ENCODE data around the gene ID3. TPM values are rescaled to one million over a fixed set of nuclear protein-coding genes. Genes with fewer than 3 reads are reported as not detected.

The ID3 gene
- total RNA-seq, 2 donors from 2014 or later: 65.9 to 118 TPM

DNA sequence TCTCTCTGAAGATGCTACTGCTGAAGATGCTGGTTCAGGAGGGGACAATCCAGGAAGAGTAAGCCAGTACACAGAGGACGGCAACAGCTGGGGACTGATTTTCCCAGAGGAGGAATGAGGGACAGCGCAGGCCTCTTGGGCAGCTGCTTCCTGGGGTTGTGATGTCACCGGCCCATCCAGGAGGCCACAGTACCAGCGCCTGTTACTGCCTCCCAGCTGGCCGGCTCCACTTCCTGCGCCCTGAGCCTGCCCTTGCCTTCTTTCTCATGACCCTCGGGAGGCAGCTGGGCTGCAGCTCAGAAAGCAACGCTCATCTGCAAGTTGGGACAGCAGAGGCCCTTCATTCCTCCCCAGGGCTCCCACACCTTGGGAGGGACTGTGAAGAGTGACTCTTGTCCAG, 21.9 kb upstream of the ID3 start:
- Histone ChIP-seq H3K4me1 (no peaks in the 10 kb centered on the region), H3K4me3 (no peak overlapping the region), H3K9me3 (no peaks in the 10 kb centered on the region), H3K27me3 (no peaks in the 10 kb centered on the region), H3K36me3 (replicated peaks in 1 of 2; ENCODE audit: insufficient read depth in 1 of 2, low read depth in 2 of 2) (no peaks in the 10 kb centered on the region), H3K27ac (no peak overlapping the region)
- 74 to 87% methylated on average over 7 to 8 of the region's 8 CpGs for WGBS, 2 donors
- ATAC-seq: peak; percentile 40
- TF ChIP-seq POLR2A (IDR thresholded peaks at IDR 0.05): no peak
- TF ChIP-seq, protein P1, sequence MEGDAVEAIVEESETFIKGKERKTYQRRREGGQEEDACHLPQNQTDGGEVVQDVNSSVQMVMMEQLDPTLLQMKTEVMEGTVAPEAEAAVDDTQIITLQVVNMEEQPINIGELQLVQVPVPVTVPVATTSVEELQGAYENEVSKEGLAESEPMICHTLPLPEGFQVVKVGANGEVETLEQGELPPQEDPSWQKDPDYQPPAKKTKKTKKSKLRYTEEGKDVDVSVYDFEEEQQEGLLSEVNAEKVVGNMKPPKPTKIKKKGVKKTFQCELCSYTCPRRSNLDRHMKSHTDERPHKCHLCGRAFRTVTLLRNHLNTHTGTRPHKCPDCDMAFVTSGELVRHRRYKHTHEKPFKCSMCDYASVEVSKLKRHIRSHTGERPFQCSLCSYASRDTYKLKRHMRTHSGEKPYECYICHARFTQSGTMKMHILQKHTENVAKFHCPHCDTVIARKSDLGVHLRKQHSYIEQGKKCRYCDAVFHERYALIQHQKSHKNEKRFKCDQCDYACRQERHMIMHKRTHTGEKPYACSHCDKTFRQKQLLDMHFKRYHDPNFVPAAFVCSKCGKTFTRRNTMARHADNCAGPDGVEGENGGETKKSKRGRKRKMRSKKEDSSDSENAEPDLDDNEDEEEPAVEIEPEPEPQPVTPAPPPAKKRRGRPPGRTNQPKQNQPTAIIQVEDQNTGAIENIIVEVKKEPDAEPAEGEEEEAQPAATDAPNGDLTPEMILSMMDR (IDR thresholded peaks at IDR 0.05): no peak
- DNase-seq: no peak
- intact Hi-C loops (cut with DNase I): no loop called here

DNA sequence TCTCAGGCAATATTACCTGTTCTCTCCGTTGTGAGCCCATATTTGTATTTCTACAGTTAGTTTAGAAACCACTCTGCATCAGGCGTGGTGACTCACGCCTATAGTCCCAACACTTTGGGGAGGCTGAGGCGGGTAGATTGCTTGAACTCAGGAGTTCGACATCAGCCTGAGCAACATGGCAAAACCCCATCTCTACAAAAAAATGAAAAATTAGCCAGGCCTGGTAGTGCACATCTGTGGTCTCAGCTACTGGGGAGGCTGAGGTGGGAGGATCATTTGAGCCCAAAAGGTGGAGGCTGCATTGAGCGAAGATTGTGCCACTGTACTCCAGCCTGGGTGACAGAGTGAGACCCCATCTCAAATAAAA, 19.7 kb upstream of the ID3 start:
- intact Hi-C loops (cut with DNase I): no loop called here
- no peak overlapping the region for H3K4me3 ChIP-seq
- no peak for ATAC-seq
- no peak overlapping the region for H3K27ac ChIP-seq
- no peaks in the 10 kb centered on the region for H3K27me3 ChIP-seq
- no peaks in the 10 kb centered on the region for H3K4me1 ChIP-seq
- DNase-seq: no peak
- no peaks in the 10 kb centered on the region for H3K36me3 ChIP-seq (replicated peaks in 1 of 2; ENCODE audit: insufficient read depth in 1 of 2, low read depth in 2 of 2)
- TF ChIP-seq, protein P1 (IDR thresholded peaks at IDR 0.05): no peak
- no peak for TF ChIP-seq POLR2A (IDR thresholded peaks at IDR 0.05)
- H3K9me3 ChIP-seq: no peaks in the 10 kb centered on the region
- WGBS, 2 donors: 78 to 84% methylated on average over 6 of the region's 6 CpGs

DNA sequence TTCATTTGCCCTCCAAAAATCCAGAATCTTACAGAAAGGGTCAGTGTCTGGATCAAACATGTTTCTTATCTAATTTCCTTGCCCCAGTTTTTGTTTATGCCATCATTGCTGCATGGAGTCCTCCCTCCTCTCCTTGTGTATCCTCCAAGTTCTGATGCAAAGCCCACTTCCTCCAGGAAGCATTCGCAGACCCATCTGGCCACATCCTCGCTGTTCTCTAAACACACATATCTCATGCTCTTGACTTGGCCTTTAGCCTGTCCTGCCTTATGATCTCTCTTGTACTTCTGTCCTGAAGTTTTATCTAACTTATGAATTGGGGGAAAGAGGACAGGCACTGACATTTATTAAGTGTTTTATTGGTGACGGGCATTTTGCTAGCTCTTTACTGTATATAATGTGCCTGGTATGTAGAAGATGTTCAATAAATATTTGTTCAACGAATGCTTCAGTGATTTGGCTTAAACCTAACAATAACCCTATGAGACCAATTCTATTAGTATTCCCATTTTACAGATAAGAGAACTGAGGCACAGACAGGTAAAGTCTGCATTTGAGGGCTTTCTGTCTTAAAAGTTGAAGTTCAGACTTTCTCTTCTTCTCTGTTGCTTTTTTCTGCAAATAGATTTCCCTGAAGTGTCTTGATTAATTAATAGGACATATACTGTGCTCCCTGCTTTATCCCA, 19.2 kb upstream of the ID3 start:
- WGBS, 2 donors: 71 to 86% methylated on average over 4 of the region's 4 CpGs
- intact Hi-C loops (cut with DNase I): no loop called here
- Histone ChIP-seq H3K36me3 (replicated peaks in 1 of 2; ENCODE audit: insufficient read depth in 1 of 2, low read depth in 2 of 2) (no peaks in the 10 kb centered on the region), H3K27me3 (no peaks in the 10 kb centered on the region), H3K27ac (no peak overlapping the region), H3K9me3 (no peaks in the 10 kb centered on the region), H3K4me1 (no peaks in the 10 kb centered on the region), H3K4me3 (no peak overlapping the region)
- TF ChIP-seq, protein P1 (IDR thresholded peaks at IDR 0.05): no peak
- no peak for TF ChIP-seq POLR2A (IDR thresholded peaks at IDR 0.05)
- ATAC-seq (no peak), DNase-seq (no peak)

DNA sequence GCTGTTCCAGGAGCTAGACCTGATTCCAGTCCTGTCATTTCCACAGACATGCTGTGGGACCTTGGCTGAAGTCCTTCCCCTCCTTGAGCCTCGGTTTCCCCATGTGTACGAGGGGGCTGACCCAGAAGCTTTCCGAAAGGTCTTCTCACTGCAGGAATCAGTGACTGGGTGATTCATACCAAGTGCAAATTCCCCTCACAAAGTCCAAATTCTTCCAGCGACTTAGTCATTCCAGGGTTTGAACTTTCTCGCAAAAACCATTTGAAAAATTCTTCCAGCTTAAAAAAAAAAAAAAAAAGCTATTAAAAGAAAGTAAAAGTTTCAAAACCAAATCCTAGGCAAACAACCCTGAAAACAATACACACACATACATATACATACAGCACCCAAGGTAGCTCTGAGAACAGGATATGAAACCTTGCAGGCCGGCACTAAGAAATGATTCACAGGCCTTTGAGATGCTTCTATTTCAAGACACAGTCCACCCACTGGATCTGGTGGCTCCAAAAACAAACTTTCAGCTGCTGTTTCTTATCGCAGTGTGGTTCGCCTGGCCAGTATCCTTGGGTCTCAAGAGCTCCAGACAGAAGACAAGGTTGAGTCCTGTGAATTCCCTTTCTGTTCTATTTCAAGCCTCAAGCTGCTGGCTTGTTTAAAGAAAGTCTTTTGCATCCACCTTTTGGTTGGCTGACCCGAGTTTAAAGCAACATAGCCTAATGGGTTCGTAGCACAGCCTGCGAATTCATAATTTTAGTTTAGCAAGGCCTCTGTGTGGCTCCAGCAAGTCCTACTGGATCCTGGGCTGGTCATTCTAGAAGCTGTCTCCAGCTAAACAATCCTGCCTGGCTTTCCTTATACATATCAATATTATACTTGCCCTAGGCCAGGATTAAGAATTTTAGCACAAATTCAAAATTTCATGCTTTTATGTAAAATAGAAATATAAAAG, 18.0 kb upstream of the ID3 start:
- peak in 1 of 3 donors; percentile 7 for TF ChIP-seq POLR2A (IDR thresholded peaks at IDR 0.05)
- TF ChIP-seq, protein P1 (IDR thresholded peaks at IDR 0.05): no peak
- ATAC-seq (peak; percentile 26), DNase-seq (no peak)
- Histone ChIP-seq H3K9me3 (no peaks in the 10 kb centered on the region), H3K4me3 (no peak overlapping the region), H3K27ac (peak overlapping the region in 2 of 4 donors; percentile 24 to 41), H3K27me3 (no peaks in the 10 kb centered on the region), H3K4me1 (no peaks in the 10 kb centered on the region), H3K36me3 (replicated peaks in 1 of 2; ENCODE audit: insufficient read depth in 1 of 2, low read depth in 2 of 2) (no peaks in the 10 kb centered on the region)
- WGBS, 2 donors: 70 to 72% methylated on average over 11 of the region's 11 CpGs
- intact Hi-C loops (cut with DNase I): no loop called here
